ENCODE data around the gene RNF38. TPM values are rescaled to one million over a fixed set of nuclear protein-coding genes. Genes with fewer than 3 reads are reported as not detected.
A peak's percentile ranks its signal among the peaks of the same experiment; 100 is the strongest.
"Not testable (repeated sequence)": the region's sequence is repeated elsewhere in the genome, so short reads cannot be mapped to it uniquely, and the experiment has no call there.

Gene RNF38
- 10 to 100 TPM; 16.1 to 36.9 (median 21.9) TPM for total RNA-seq
- 10 to 100 TPM in 1 of 3 donors, 1 to 10 TPM in 2; 7.6 to 18.7 (median 9.9) TPM for polyA plus RNA-seq
- long read RNA-seq, donor 1, partial matches to known transcripts, result 0 of 3 reads
- long read RNA-seq, donor 1, other reads (novel, unspliced or antisense), result 3 of 3 reads
- long read RNA-seq, donor 2, partial matches to known transcripts, result 4 of 5 reads
- long read RNA-seq, donor 2, other reads (novel, unspliced or antisense), result 1 of 5 reads

GRCh38 chr9:36399980-36400331, at the start of gene RNF38:
Gene RNF38 (minus strand): TSS chr9:36400269. CDS start chr9:36400108, 161 bp downstream.
- DNase-seq, result no peak
- TF ChIP-seq CTCF (IDR thresholded peaks at IDR 0.05), result no peak
- Histone ChIP-seq H3K4me3 (peak within 1 kb of the TSS; percentile 92), H3K27me3 (ENCODE audit: insufficient read depth in 3 of 3, low read length in 2 of 3) (no peaks in the 10 kb centered on the region), H3K27ac (peak within 1 kb of the TSS; percentile 95), H3K36me3 (ENCODE audit: insufficient read depth in 1 of 2, low read depth in 1 of 2) (no peaks in the 10 kb centered on the region), H3K9me3 (no peaks in the 10 kb centered on the region), H3K4me1 (peaks cover 59% of the 10 kb centered on the region)
- ATAC-seq, result no peak
- WGBS, 3 donors, result 0% methylated on average over 12 of the region's 12 CpGs
- intact Hi-C loops (cut with DNase I), result no loop called here

- intact Hi-C loops (cut with DNase I), result loop anchor here in 1 of 2 donors (5.0 kb wide), 1 partner anchor 41 kb away; no protein-coding TSS in a partner anchor
- not testable (repeated sequence) for ATAC-seq; H3K4me3 ChIP-seq; H3K36me3 ChIP-seq (ENCODE audit: insufficient read depth in 1 of 2, low read depth in 1 of 2); H3K9me3 ChIP-seq; H3K27ac ChIP-seq; H3K27me3 ChIP-seq (ENCODE audit: insufficient read depth in 3 of 3, low read length in 2 of 3); H3K4me1 ChIP-seq; DNase-seq
- WGBS, 3 donors, result 62 to 86% (median 66%) methylated on average over 9 of the region's 9 CpGs
Measured at GRCh38 chr9:36448555-36448954, 48.5 kb upstream of the RNF38 start.

- peaks cover 5% of the 10 kb centered on the region for H3K4me1 ChIP-seq
- H3K27ac ChIP-seq, result no peak overlapping the region
- H3K36me3 ChIP-seq (ENCODE audit: insufficient read depth in 1 of 2, low read depth in 1 of 2), result no peaks in the 10 kb centered on the region
- TF ChIP-seq CTCF (IDR thresholded peaks at IDR 0.05), result no peak
- DNase-seq (no peak), ATAC-seq (no peak)
- H3K9me3 ChIP-seq, result no peaks in the 10 kb centered on the region
- H3K27me3 ChIP-seq (ENCODE audit: insufficient read depth in 3 of 3, low read length in 2 of 3), result no peaks in the 10 kb centered on the region
- intact Hi-C loops (cut with DNase I), result loop anchor here in 1 of 2 donors (5.0 kb wide), 1 partner anchor 41 kb away; no protein-coding TSS in a partner anchor
- whole genome bisulfite sequencing, 3 donors, result 77 to 88% (median 79%) methylated on average over 1 of the region's 1 CpG
- H3K4me3 ChIP-seq, result no peak overlapping the region
Measured at GRCh38 chr9:36448017-36448416, 47.9 kb upstream of the RNF38 start.

GRCh38 chr9:36446678-36447077, 46.6 kb upstream of the RNF38 start:
- not testable (repeated sequence) for H3K27me3 ChIP-seq (ENCODE audit: insufficient read depth in 3 of 3, low read length in 2 of 3); H3K27ac ChIP-seq; H3K9me3 ChIP-seq; H3K36me3 ChIP-seq (ENCODE audit: insufficient read depth in 1 of 2, low read depth in 1 of 2); ATAC-seq; DNase-seq; H3K4me3 ChIP-seq; H3K4me1 ChIP-seq
- WGBS, 3 donors, result 95 to 97% (median 95%) methylated on average over 9 to 10 of the region's 10 CpGs
- intact Hi-C loops (cut with DNase I), result loop anchor here in 1 of 2 donors (5.0 kb wide), 1 partner anchor 39 kb away; no protein-coding TSS in a partner anchor

GRCh38 chr9:36445800-36446361, 45.8 kb upstream of the RNF38 start:
- Histone ChIP-seq H3K36me3 (ENCODE audit: insufficient read depth in 1 of 2, low read depth in 1 of 2) (no peaks in the 10 kb centered on the region), H3K4me1 (peaks cover 5% of the 10 kb centered on the region), H3K9me3 (no peaks in the 10 kb centered on the region), H3K27ac (no peak overlapping the region), H3K27me3 (ENCODE audit: insufficient read depth in 3 of 3, low read length in 2 of 3) (no peaks in the 10 kb centered on the region), H3K4me3 (no peak overlapping the region)
- 64 to 75% (median 69%) methylated on average over 5 of the region's 5 CpGs for WGBS, 3 donors
- DNase-seq (no peak), ATAC-seq (no peak)
- no peak for TF ChIP-seq CTCF (IDR thresholded peaks at IDR 0.05)
- intact Hi-C loops (cut with DNase I), result loop anchor here in 1 of 2 donors (5.0 kb wide), 1 partner anchor 39 kb away; no protein-coding TSS in a partner anchor

Data from psoas muscle (tissue), 8 donors.